HCT116 (cell line): ENCODE measurements around the gene CTAGE1. TPM values are rescaled to one million over a fixed set of nuclear protein-coding genes. Genes with fewer than 3 reads are reported as not detected.

Experiments
- ATAC-seq: fragments of 200-7000 bp; cut with Tn5 transposase; 2 replicates; pipeline ENCODE4 v1.9.1; 2020; ENCODE audit warnings: mild to moderate bottlenecking, moderate library complexity
- BruUV-seq: library from RNA; stranded (reverse); fragments of 400-500 nt; replicated peaks from 2 replicates; lab custom pipeline; 2021; lab: Mats Ljungman, UMichigan
- CTCF ChIA-PET: fragments of 300-600 bp; sonication (Branson Sonifier 250); formaldehyde crosslinking; loops from one replicate; lab custom pipeline; 2021; ENCODE audit warnings: antibody characterized with exemption; lab: Charles Lee
- POLR2A ChIA-PET: fragments of 300-600, 350-600 bp; sonication (Branson Sonifier 250); formaldehyde crosslinking; loops from one replicate; lab custom pipeline; 2021; ENCODE audit warnings: antibody characterized with exemption; lab: Charles Lee
- RAD21 ChIA-PET, 2 experiments: fragments of 300-600 bp; sonication (Branson Sonifier 250); formaldehyde crosslinking; loops; one replicate each; lab custom pipeline; 2023; ENCODE audit warnings: low total read pairs in 2 of 2; ENCODE audit not compliant: uncharacterized antibody in 2 of 2, unreplicated experiment in 2 of 2, low non-redundant PET in 1 of 2; lab: Charles Lee
- DNase-seq: peaks from one replicate; pipeline ENCODE4 v3.0.0-alpha.2; 2010; ENCODE audit warnings: low read depth, low spot score
- H2AFZ ChIP-seq: fragments of 200-600 bp; shearing (Covaris generic), sonication (generic); 2 replicates; pipeline ENCODE4 v1.6.1; 2017; ENCODE audit warnings: low read depth, mixed run types, mixed read lengths, antibody characterized with exemption, low read length; ENCODE audit not compliant: poor library complexity, severe bottlenecking
- H3K27ac ChIP-seq: 2 replicates; pipeline ENCODE4 v1.5.1; 2012; ENCODE audit warnings: low read depth, low read length
- H3K27me3 ChIP-seq: fragments of 200-600 bp; sonication (generic); 2 replicates; pipeline ENCODE4 v1.6.1; 2016; ENCODE audit warnings: mixed run types, low read length, mixed read lengths; ENCODE audit not compliant: insufficient read depth
- H3K36me3 ChIP-seq, 2 experiments: fragments of 200-500 bp in 1 of 2; fragments of 200-600 bp in 1 of 2; sonication (Bioruptor generic) in 1 of 2; sonication (generic) in 1 of 2; 2 replicates each; pipeline versions ENCODE4 v1.5.1 to v1.6.1; 2014 to 2016; ENCODE audit warnings: low read length in 2 of 2, inconsistent platforms in 1 of 2, mixed read lengths in 1 of 2, mixed run types in 1 of 2; ENCODE audit not compliant: insufficient read depth in 2 of 2, control insufficient read depth in 1 of 2
- H3K4me1 ChIP-seq, 2 experiments: fragments of 200-600 bp in 1 of 2; sonication (generic) in 1 of 2; 2 replicates each; pipeline versions ENCODE4 v1.5.1 to v1.6.1; 2012 to 2017; ENCODE audit warnings: low read length in 2 of 2, inconsistent platforms in 1 of 2, mild to moderate bottlenecking in 1 of 2, mixed read lengths in 1 of 2, mixed run types in 1 of 2, moderate library complexity in 1 of 2; ENCODE audit not compliant: insufficient read depth in 2 of 2, control insufficient read depth in 1 of 2
- H3K4me2 ChIP-seq: fragments of 200-600 bp; sonication (generic); 2 replicates; pipeline ENCODE4 v1.6.1; 2017; ENCODE audit warnings: mixed run types, low read length, mixed read lengths
- H3K4me3 ChIP-seq, 2 experiments: fragments of 200-600 bp in 1 of 2; sonication (generic) in 1 of 2; replicated peaks in 1 of 2; 2 replicates each; pipeline ENCODE4 v1.5.1; 2011 to 2016; ENCODE audit warnings: low read length in 2 of 2, control low read depth in 1 of 2, low read depth in 1 of 2, mild to moderate bottlenecking in 1 of 2, mixed read lengths in 1 of 2, mixed run types in 1 of 2
- H3K79me2 ChIP-seq: fragments of 200-600 bp; sonication (generic); 2 replicates; pipeline ENCODE4 v1.6.1; 2017; ENCODE audit warnings: mild to moderate bottlenecking, mixed run types, low read length, moderate library complexity, mixed read lengths; ENCODE audit not compliant: insufficient read depth
- H3K9ac ChIP-seq: fragments of 200-600 bp; sonication (generic); 2 replicates; pipeline ENCODE4 v1.6.1; 2016; ENCODE audit warnings: low read length, mixed read lengths
- H3K9me2 ChIP-seq: fragments of 200-600 bp; sonication (generic), shearing (Covaris generic); 2 replicates; pipeline ENCODE4 v1.6.1; 2017; ENCODE audit warnings: mixed run types, mild to moderate bottlenecking, moderate library complexity; ENCODE audit not compliant: insufficient read depth
- H3K9me3 ChIP-seq, 2 experiments: fragments of 200-500 bp in 1 of 2; fragments of 200-600 bp in 1 of 2; sonication (Bioruptor generic) in 1 of 2; sonication (generic) in 1 of 2; 2 replicates each; pipeline ENCODE4 v1.6.1; 2014 to 2017; ENCODE audit warnings: low read length in 2 of 2, mixed read lengths in 2 of 2, inconsistent platforms in 1 of 2, low read depth in 1 of 2, mild to moderate bottlenecking in 1 of 2, mixed run types in 1 of 2, moderate library complexity in 1 of 2; ENCODE audit not compliant: control insufficient read depth in 1 of 2, insufficient read depth in 1 of 2
- H4K20me1 ChIP-seq: fragments of 200-600 bp; sonication (generic), shearing (Covaris generic); 2 replicates; pipeline ENCODE4 v1.6.1; 2017; ENCODE audit warnings: mixed run types, mild to moderate bottlenecking, moderate library complexity; ENCODE audit not compliant: insufficient read depth
- CBX3 ChIP-seq: IDR thresholded peaks from 2 replicates; pipeline ENCODE4 v1.6.1; 2012; ENCODE audit warnings: low read depth
- EGR1 ChIP-seq: IDR thresholded peaks from 2 replicates; pipeline ENCODE4 v1.6.1; 2012; ENCODE audit warnings: low read depth
- ELF1 ChIP-seq: IDR thresholded peaks from 2 replicates; pipeline ENCODE4 v1.6.1; 2012; ENCODE audit warnings: low read depth, borderline replicate concordance
- POLR2A ChIP-seq: IDR thresholded peaks from 2 replicates; pipeline ENCODE4 v1.7.0; 2011; ENCODE audit warnings: borderline replicate concordance; ENCODE audit not compliant: insufficient read depth, insufficient read length; ENCODE audit errors: extremely low read depth
- RAD21 ChIP-seq: IDR thresholded peaks from 2 replicates; pipeline ENCODE4 v1.6.1; 2012; ENCODE audit warnings: low read depth, mild to moderate bottlenecking
- SP1 ChIP-seq: IDR thresholded peaks from 2 replicates; pipeline ENCODE4 v1.6.1; 2012; ENCODE audit warnings: low read depth
- TCF7L2 ChIP-seq: IDR thresholded peaks from 2 replicates; pipeline ENCODE4 v1.7.0; 2011; ENCODE audit warnings: borderline replicate concordance, inconsistent platforms; ENCODE audit not compliant: insufficient read depth, insufficient read length; ENCODE audit errors: extremely low read depth
- YY1 ChIP-seq: IDR thresholded peaks from 2 replicates; pipeline ENCODE4 v1.6.1; 2011; ENCODE audit warnings: low read length, low read depth, moderate library complexity, mild to moderate bottlenecking; ENCODE audit not compliant: insufficient replicate concordance; ENCODE audit errors: extremely low read depth
- ZFX ChIP-seq: fragments of 450-650 bp; IDR thresholded peaks from 2 replicates; pipeline ENCODE4 v1.6.1; 2017
- intact Hi-C: fragments of 100-400 bp; cut with micrococcal nuclease; formaldehyde crosslinking; loops from 2 replicates; pipeline ENCODE4 v1.10.0; 2022
- total RNA-seq: library from RNA; stranded (reverse); gene quantifications from one replicate; pipeline ENCODE4 v1.2.1, GENCODE V29; 2021; ENCODE audit not compliant: unreplicated experiment
- TF ChIP-seq, protein P1 (sequence below): IDR thresholded peaks from 2 replicates; pipeline ENCODE4 v1.6.1; 2011; ENCODE audit warnings: mild to moderate bottlenecking, low read length, moderate library complexity; ENCODE audit not compliant: insufficient replicate concordance; ENCODE audit errors: extremely low read depth
- TF ChIP-seq, protein P2 (sequence below): IDR thresholded peaks from 2 replicates; pipeline ENCODE4 v1.6.1; 2012; ENCODE audit warnings: low read depth
- TF ChIP-seq, protein P3 (sequence below), 3 experiments: fragments of 200-600 bp in 1 of 3; sonication (generic) in 1 of 3; IDR thresholded peaks in 2 of 3; conservative IDR thresholded peaks in 1 of 3; 2 replicates each; pipeline ENCODE4 v1.5.1; 2012 to 2017; ENCODE audit warnings: low read depth in 2 of 3, low read length in 2 of 3, antibody characterized with exemption in 1 of 3, borderline replicate concordance in 1 of 3, control low read depth in 1 of 3, mild to moderate bottlenecking in 1 of 3, mixed read lengths in 1 of 3, mixed run types in 1 of 3, moderate library complexity in 1 of 3; ENCODE audit not compliant: insufficient read depth in 1 of 3

CTAGE1 gene
- total RNA-seq, 1 experiment from 2014 or later, result not detected

DNA sequence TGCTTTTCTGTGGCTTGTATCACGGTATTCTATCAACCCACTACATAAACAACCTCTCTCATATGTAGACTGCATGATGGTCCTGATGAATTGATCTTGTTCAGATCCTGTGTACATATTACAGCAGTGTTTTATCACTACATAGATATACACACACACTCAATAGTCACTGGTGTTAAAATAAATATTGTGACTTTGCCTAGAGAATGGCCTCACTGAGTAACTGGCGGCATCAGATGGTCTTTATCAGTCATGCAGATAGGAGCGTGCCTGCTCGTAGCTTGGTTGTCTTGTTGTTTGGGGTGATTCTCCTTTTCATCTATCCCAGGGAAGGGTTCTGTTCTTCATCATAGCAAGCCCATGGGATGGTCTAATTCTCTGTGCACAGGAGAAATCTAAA lies 18.4 kb upstream of the CTAGE1 start:
- no peaks in the 10 kb centered on the region for H3K27me3 ChIP-seq
- intact Hi-C loops, result no loop called here
- no peak overlapping the region for H3K9ac ChIP-seq
- H3K27ac ChIP-seq, result no peak overlapping the region
- no peaks in the 10 kb centered on the region for H3K9me2 ChIP-seq
- H3K4me1 ChIP-seq, result peaks cover 7 to 14% of the 10 kb centered on the region in 2 experiments; a peak in 3 of 4 replicates
- RAD21 ChIA-PET, result no interaction called here
- DNase-seq (no peak), ATAC-seq (no peak)
- H3K4me3 ChIP-seq, result no peak overlapping the region
- CTCF ChIA-PET, result no interaction called here
- POLR2A ChIA-PET, result no interaction called here
- no TSS peak for BruUV-seq
- H3K36me3 ChIP-seq, result no peaks in the 10 kb centered on the region
- TF ChIP-seq ELF1, result no peak
- no peak for TF ChIP-seq SP1
- TF ChIP-seq, protein P1, sequence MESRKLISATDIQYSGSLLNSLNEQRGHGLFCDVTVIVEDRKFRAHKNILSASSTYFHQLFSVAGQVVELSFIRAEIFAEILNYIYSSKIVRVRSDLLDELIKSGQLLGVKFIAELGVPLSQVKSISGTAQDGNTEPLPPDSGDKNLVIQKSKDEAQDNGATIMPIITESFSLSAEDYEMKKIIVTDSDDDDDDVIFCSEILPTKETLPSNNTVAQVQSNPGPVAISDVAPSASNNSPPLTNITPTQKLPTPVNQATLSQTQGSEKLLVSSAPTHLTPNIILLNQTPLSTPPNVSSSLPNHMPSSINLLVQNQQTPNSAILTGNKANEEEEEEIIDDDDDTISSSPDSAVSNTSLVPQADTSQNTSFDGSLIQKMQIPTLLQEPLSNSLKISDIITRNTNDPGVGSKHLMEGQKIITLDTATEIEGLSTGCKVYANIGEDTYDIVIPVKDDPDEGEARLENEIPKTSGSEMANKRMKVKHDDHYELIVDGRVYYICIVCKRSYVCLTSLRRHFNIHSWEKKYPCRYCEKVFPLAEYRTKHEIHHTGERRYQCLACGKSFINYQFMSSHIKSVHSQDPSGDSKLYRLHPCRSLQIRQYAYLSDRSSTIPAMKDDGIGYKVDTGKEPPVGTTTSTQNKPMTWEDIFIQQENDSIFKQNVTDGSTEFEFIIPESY, result no peak
- TF ChIP-seq, protein P2, sequence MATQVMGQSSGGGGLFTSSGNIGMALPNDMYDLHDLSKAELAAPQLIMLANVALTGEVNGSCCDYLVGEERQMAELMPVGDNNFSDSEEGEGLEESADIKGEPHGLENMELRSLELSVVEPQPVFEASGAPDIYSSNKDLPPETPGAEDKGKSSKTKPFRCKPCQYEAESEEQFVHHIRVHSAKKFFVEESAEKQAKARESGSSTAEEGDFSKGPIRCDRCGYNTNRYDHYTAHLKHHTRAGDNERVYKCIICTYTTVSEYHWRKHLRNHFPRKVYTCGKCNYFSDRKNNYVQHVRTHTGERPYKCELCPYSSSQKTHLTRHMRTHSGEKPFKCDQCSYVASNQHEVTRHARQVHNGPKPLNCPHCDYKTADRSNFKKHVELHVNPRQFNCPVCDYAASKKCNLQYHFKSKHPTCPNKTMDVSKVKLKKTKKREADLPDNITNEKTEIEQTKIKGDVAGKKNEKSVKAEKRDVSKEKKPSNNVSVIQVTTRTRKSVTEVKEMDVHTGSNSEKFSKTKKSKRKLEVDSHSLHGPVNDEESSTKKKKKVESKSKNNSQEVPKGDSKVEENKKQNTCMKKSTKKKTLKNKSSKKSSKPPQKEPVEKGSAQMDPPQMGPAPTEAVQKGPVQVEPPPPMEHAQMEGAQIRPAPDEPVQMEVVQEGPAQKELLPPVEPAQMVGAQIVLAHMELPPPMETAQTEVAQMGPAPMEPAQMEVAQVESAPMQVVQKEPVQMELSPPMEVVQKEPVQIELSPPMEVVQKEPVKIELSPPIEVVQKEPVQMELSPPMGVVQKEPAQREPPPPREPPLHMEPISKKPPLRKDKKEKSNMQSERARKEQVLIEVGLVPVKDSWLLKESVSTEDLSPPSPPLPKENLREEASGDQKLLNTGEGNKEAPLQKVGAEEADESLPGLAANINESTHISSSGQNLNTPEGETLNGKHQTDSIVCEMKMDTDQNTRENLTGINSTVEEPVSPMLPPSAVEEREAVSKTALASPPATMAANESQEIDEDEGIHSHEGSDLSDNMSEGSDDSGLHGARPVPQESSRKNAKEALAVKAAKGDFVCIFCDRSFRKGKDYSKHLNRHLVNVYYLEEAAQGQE, result no peak
- TF ChIP-seq EGR1, result no peak
- TF ChIP-seq POLR2A, result no peak
- TF ChIP-seq YY1, result no peak
- TF ChIP-seq, protein P3, sequence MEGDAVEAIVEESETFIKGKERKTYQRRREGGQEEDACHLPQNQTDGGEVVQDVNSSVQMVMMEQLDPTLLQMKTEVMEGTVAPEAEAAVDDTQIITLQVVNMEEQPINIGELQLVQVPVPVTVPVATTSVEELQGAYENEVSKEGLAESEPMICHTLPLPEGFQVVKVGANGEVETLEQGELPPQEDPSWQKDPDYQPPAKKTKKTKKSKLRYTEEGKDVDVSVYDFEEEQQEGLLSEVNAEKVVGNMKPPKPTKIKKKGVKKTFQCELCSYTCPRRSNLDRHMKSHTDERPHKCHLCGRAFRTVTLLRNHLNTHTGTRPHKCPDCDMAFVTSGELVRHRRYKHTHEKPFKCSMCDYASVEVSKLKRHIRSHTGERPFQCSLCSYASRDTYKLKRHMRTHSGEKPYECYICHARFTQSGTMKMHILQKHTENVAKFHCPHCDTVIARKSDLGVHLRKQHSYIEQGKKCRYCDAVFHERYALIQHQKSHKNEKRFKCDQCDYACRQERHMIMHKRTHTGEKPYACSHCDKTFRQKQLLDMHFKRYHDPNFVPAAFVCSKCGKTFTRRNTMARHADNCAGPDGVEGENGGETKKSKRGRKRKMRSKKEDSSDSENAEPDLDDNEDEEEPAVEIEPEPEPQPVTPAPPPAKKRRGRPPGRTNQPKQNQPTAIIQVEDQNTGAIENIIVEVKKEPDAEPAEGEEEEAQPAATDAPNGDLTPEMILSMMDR (IDR thresholded peaks at IDR 0.05 in 2 of 3, conservative IDR thresholded peaks at IDR 0.05 in 1 of 3; ENCODE audit: borderline replicate concordance in 1 of 3, insufficient read depth in 1 of 3, low read depth in 2 of 3, low read length in 2 of 3), result no peak
- TF ChIP-seq ZFX, result no peak
- TF ChIP-seq RAD21, result no peak
- no peak for TF ChIP-seq CBX3
- no peak for TF ChIP-seq TCF7L2
- H3K79me2 ChIP-seq, result no peaks in the 10 kb centered on the region
- H3K4me2 ChIP-seq, result no peak overlapping the region
- no peak overlapping the region for H2AFZ ChIP-seq
- H3K9me3 ChIP-seq, result no peaks in the 10 kb centered on the region
- no peaks in the 10 kb centered on the region for H4K20me1 ChIP-seq
